Adrenal gland (tissue), 5 donors: ENCODE results near the gene ABLIM1.

ENCODE experiments used
- CTCF ChIP-seq, 6 experiments: fragments of 450-650 bp in 4 of 6; fragments of 200-600 bp in 2 of 6; sonication (generic) in 1 of 6; IDR thresholded peaks; 1 replicate in 5 of 6; 2 replicates in 1 of 6; pipeline versions ENCODE4 v1.5.1 to v1.8.0; 2016 to 2021; ENCODE audit warnings: antibody characterized with exemption in 6 of 6, mild to moderate bottlenecking in 2 of 6, moderate library complexity in 1 of 6
- POLR2A ChIP-seq, 2 donors: fragments of 450-650 bp; IDR thresholded peaks; one replicate each; pipeline ENCODE4 v1.6.1; 2017; ENCODE audit warnings: antibody characterized with exemption in 2 of 2, mild to moderate bottlenecking in 2 of 2, moderate library complexity in 1 of 2
- donor health status: DM: no; HTN: no; CAD: no.

DNA sequence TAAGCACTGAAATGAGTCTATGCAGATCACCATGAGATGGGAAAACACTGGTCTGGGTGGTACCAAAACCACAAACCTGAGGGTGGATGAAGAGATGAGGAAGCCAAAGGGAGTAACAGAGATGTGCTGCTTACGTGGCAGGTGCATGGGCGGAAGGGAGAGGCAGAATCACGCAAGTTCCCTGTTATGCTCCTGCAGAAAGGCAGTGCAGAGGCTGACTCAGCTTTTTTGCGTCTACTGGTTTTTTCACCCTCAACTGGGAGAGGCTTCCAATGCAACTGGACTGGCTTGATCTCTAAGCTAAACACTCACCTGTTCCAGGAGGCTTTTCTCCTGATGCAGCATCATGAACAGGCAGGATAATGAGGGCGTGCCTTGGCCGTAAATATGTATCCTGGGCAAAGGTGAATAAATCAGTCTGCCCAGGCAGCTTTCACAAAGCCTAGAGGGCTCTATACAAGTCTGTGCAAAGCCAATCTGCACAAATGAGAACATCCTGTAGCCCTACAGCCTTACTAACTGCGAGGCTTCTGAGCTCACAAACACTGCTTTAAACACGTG, 158.4 kb downstream of the ABLIM1 start:
- TF ChIP-seq CTCF (IDR thresholded peaks at IDR 0.05) (no peak), POLR2A (IDR thresholded peaks at IDR 0.05) (no peak)
